Epithelial cell of esophagus (primary cell): ENCODE results near the gene EN2.

Experiments
- DNase-seq: peaks from one replicate; pipeline ENCODE4 v3.0.0; 2010; ENCODE audit warnings: low read depth
- H3K4me3 ChIP-seq: 2 replicates; pipeline ENCODE4 v1.5.1; 2011; ENCODE audit warnings: mild to moderate bottlenecking, low read length, control low read depth
- CTCF ChIP-seq: IDR thresholded peaks from 2 replicates; pipeline ENCODE4 v1.5.1; 2011; ENCODE audit warnings: low read depth, mild to moderate bottlenecking, low read length, control low read depth, inconsistent platforms; ENCODE audit not compliant: insufficient read depth; ENCODE audit errors: missing control alignments

EN2 gene

GRCh38 chr7:155508376-155509358, 50.7 kb downstream of the EN2 start:
- no peak for DNase-seq
- no peak overlapping the region for H3K4me3 ChIP-seq
- no peak for TF ChIP-seq CTCF

GRCh38 chr7:155509359-155509724, 51.4 kb downstream of the EN2 start:
- no peak for DNase-seq
- no peak for TF ChIP-seq CTCF
- H3K4me3 ChIP-seq = no peak overlapping the region

GRCh38 chr7:155509725-155510551, 52.0 kb downstream of the EN2 start:
- DNase-seq = no peak
- no peak for TF ChIP-seq CTCF
- H3K4me3 ChIP-seq = no peak overlapping the region

- H3K4me3 ChIP-seq = no peak overlapping the region
- TF ChIP-seq CTCF = no peak
- DNase-seq = no peak
These were observed 53.2 kb downstream of the EN2 start for GRCh38 chr7:155510975-155511701.

GRCh38 chr7:155511702-155511996, 53.7 kb downstream of the EN2 start:
- no peak for TF ChIP-seq CTCF
- DNase-seq = no peak
- no peak overlapping the region for H3K4me3 ChIP-seq

GRCh38 chr7:155512246-155512887, 54.4 kb downstream of the EN2 start:
- H3K4me3 ChIP-seq = no peak overlapping the region
- DNase-seq = no peak
- TF ChIP-seq CTCF = no peak
